ENCODE measurements around the gene TBCC.
A peak's percentile ranks its signal among the peaks of the same experiment; 100 is the strongest.

TBCC gene

GRCh38 chr6:42754759-42755158 is 8.9 kb upstream of the TBCC start:
- no peak overlapping the region for H3K4me2 ChIP-seq (ENCODE audit: insufficient read depth, low read length)
- DNase-seq (no peak), ATAC-seq (ENCODE audit: insufficient read depth, low read depth) (no peak)
- H3K36me3 ChIP-seq (ENCODE audit: insufficient read depth, low read length): no peaks in the 10 kb centered on the region
- H3K9me3 ChIP-seq (ENCODE audit: insufficient read depth, low read length, severe bottlenecking): no peaks in the 10 kb centered on the region
- no peaks in the 10 kb centered on the region for H3K27me3 ChIP-seq (ENCODE audit: insufficient read depth, low read length, poor library complexity)
- no peak overlapping the region for H3K4me3 ChIP-seq (ENCODE audit: low read depth in 1 of 2, low read length in 2 of 2)
- no peak for TF ChIP-seq EZH2 (IDR thresholded peaks at IDR 0.05; ENCODE audit: borderline replicate concordance, low read depth, low read length, severe bottlenecking)
- TF ChIP-seq CTCF (IDR thresholded peaks at IDR 0.05; ENCODE audit: borderline replicate concordance, extremely low read depth, low read length, poor library complexity, severe bottlenecking): no peak
- no peaks in the 10 kb centered on the region for H3K4me1 ChIP-seq (ENCODE audit: insufficient read depth, low read length)
- no peak overlapping the region for H3K27ac ChIP-seq (ENCODE audit: low read length)
- H2AFZ ChIP-seq (ENCODE audit: low read depth, low read length): no peak overlapping the region
- no peak overlapping the region for H3K9ac ChIP-seq (ENCODE audit: low read depth, low read length)
- H3K79me2 ChIP-seq (ENCODE audit: insufficient read depth, low read length): no peaks in the 10 kb centered on the region
- H4K20me1 ChIP-seq (ENCODE audit: insufficient read depth, low read length): no peaks in the 10 kb centered on the region

GRCh38 chr6:42751055-42751454 is 5.2 kb upstream of the TBCC start:
- Histone ChIP-seq H3K27ac (ENCODE audit: low read length) (no peak overlapping the region), H3K79me2 (ENCODE audit: insufficient read depth, low read length) (no peaks in the 10 kb centered on the region; the same call in 1 of the 2 replicates), H3K4me3 (ENCODE audit: low read depth in 1 of 2, low read length in 2 of 2) (no peak overlapping the region), H3K4me2 (ENCODE audit: insufficient read depth, low read length) (no peak overlapping the region), H3K4me1 (ENCODE audit: insufficient read depth, low read length) (peaks cover 19% of the 10 kb centered on the region), H3K9ac (ENCODE audit: low read depth, low read length) (no peak overlapping the region), H3K9me3 (ENCODE audit: insufficient read depth, low read length, severe bottlenecking) (no peaks in the 10 kb centered on the region), H3K36me3 (ENCODE audit: insufficient read depth, low read length) (no peaks in the 10 kb centered on the region), H2AFZ (ENCODE audit: low read depth, low read length) (no peak overlapping the region), H4K20me1 (ENCODE audit: insufficient read depth, low read length) (no peaks in the 10 kb centered on the region), H3K27me3 (ENCODE audit: insufficient read depth, low read length, poor library complexity) (no peaks in the 10 kb centered on the region)
- DNase-seq (no peak), ATAC-seq (ENCODE audit: insufficient read depth, low read depth) (no peak)
- no peak for TF ChIP-seq CTCF (IDR thresholded peaks at IDR 0.05; ENCODE audit: borderline replicate concordance, extremely low read depth, low read length, poor library complexity, severe bottlenecking)
- TF ChIP-seq EZH2 (IDR thresholded peaks at IDR 0.05; ENCODE audit: borderline replicate concordance, low read depth, low read length, severe bottlenecking): no peak

GRCh38 chr6:42748203-42748898 is 2.4 kb upstream of the TBCC start:
- DNase-seq (no peak), ATAC-seq (ENCODE audit: insufficient read depth, low read depth) (no peak)
- Histone ChIP-seq H3K27ac (ENCODE audit: low read length) (no peak overlapping the region), H3K36me3 (ENCODE audit: insufficient read depth, low read length) (peaks cover 3% of the 10 kb centered on the region; the same call in 1 of the 2 replicates), H3K4me2 (ENCODE audit: insufficient read depth, low read length) (peak overlapping the region; percentile 93), H3K9me3 (ENCODE audit: insufficient read depth, low read length, severe bottlenecking) (no peaks in the 10 kb centered on the region), H2AFZ (ENCODE audit: low read depth, low read length) (no peak overlapping the region), H3K27me3 (ENCODE audit: insufficient read depth, low read length, poor library complexity) (no peaks in the 10 kb centered on the region), H3K4me1 (ENCODE audit: insufficient read depth, low read length) (peaks cover 36% of the 10 kb centered on the region), H3K79me2 (ENCODE audit: insufficient read depth, low read length) (peaks cover 21% of the 10 kb centered on the region), H3K9ac (ENCODE audit: low read depth, low read length) (peak overlapping the region; percentile 70; the same call in 1 of the 2 replicates), H3K4me3 (ENCODE audit: low read depth in 1 of 2, low read length in 2 of 2) (no peak overlapping the region), H4K20me1 (ENCODE audit: insufficient read depth, low read length) (peaks cover 18% of the 10 kb centered on the region)
- no peak for TF ChIP-seq EZH2 (IDR thresholded peaks at IDR 0.05; ENCODE audit: borderline replicate concordance, low read depth, low read length, severe bottlenecking)
- TF ChIP-seq CTCF (IDR thresholded peaks at IDR 0.05; ENCODE audit: borderline replicate concordance, extremely low read depth, low read length, poor library complexity, severe bottlenecking): no peak

All from DND-41 (cell line).